GM18868 (cell line): ENCODE results near the gene ST13.
A peak's percentile ranks its signal among the peaks of the same experiment; 100 is the strongest.
"Not testable (repeated sequence)": the region's sequence is repeated elsewhere in the genome, so short reads cannot be mapped to it uniquely, and the experiment has no call there.

Experiments
- ATAC-seq: cut with Tn5 transposase; IDR thresholded peaks from one replicate; pipeline ENCODE4 v1.9.1; 2021; ENCODE audit warnings: mild to moderate bottlenecking, moderate library complexity; ENCODE audit not compliant: unreplicated experiment

Gene ST13

DNA sequence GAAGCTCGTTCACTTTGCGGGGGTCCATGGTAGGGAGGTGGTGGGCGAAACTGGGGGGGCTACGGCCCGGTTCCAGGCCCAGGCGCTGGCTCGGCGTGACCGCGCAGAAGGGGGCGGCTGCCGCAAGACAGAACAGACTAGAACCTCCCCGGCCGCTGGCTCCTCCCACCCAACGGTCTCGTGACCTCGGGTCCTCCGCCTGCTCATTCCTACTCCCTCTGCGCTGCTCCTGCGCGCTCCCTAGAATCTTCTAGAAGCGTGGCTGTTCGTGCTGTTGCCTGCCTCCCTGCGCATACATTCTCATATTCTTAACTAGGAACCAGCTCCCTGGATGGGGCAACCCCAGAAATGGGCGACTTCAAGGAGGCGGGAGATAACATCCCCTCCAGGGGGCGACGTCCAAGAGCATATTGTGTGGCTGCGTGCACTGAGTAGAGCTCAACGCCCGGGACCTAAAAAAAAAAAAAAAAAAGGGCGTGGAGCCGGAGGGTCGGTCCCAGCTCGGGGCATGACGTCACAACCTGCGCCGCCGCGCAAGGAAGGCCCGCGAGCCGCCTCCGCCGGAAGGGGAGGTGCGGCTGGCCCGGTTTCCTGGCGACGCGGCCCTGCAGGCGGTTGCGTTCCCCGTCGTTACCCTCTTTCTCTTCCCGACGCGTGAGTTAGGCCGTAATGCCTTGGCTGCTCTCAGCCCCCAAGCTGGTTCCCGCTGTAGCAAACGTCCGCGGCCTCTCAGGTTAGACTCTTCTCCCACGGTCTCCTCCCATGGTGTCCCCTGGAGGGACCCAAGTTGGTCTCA lies at the start of gene ST13, which contains the start of gene XPNPEP3:
ST13 (minus strand) TSS at position 127 of the 796 bp plus-strand sequence; CDS start at position 28, 99 bp downstream.
XPNPEP3 (plus strand) TSS at position 636 of the 796 bp plus-strand sequence; CDS start at position 670, 34 bp downstream.
- ATAC-seq = peak; percentile 87

DNA sequence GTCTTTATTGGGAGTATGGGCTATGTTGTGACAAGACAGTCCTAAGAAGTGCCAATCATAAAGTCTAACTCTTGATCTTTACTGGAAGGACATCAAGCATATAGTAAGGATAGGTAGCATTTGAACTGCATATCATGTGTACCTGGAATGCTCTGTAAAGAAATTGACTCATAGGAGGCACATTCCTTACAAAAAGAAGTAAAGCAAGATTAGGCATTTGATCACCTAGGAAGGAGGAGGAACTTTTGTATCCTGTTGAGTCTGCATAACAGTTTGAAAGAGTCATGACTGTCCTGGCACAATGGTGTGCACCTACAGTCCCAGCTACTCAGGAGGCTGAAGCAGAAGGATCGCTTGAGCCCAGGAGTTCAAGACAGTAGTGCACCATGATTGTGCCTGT lies 47.7 kb upstream of the ST13 start:
- ATAC-seq = no peak

DNA sequence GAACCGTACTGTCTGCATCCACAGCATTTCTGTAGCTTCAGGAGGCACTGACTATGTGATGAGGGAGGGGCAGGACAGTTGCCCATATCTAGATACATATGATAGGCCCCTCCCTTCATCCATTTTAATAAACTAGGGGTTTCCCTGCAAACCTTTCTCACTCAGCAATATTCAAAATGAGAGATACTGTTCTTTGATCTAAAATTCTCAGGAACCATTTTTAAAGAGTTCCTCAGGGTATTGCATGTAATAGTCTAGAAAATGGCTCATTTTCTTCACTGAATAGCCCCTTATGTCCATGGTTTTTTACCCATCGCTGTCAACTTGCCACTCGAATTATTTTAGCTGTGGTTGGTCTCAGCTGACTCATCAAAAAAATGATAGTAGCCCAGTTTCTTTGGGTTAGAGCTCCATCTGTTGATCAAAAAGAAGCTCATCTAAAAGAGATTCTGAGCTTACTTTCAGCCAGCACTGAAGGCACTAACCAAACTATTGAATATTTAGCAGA lies 42.5 kb upstream of the ST13 start:
- ATAC-seq = no peak

DNA sequence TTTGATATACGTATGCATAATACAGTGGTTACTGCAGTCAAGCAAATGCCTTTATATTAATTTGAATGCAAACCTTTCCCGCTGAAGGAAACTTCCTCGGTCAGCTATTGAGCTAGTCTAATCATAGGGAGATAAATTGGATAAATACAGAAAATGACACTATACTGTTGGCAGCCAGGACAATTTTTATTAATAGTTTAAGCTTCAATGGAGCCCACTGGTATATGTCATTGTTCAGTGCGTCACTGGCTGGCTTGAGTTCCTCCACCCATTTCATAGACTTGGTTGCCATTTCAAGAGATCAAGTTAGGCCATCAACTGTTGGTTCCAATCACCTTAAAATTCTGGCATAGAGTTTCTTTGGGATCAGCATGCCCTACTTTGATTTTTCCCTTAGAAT lies 38.0 kb upstream of the ST13 start:
- ATAC-seq = no peak

DNA sequence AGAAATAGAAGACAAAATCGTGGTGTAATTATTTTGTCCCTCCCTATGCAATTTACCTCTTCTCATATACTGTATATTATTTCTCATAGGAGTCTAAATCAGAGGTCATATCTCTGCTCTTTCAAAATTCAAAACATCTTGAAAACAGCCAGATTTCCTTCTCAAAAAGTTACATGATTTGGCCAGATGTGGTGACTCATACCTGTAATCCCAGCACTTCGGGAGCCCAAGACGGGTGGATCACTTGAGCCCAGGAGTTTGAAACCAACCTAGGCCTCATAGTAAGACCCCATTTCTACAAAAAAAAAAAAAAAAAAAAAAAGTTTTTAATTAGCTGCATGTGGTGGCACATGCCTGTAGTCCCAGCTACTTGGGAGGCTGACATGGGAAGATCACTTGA lies 34.4 kb upstream of the ST13 start:
- ATAC-seq = no peak

DNA sequence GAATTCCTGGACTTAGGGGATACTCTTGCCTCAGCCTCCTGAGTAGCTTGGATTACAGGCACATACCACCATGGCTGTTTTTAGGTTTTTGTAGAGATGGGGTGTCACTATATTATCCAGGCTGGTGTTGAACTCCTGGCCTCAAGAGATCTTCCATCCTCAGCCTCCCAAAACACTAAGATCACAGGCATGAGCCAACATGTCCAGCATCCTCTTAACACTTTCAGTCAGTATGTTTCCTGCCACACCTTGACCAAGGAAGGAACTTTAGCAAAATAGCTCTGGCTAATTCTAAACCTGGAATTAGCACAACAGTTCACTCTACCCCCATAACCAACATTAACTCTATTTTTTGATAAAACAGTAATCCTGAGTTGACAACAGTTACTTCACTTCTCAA lies 32.7 kb upstream of the ST13 start:
- ATAC-seq = no peak

DNA sequence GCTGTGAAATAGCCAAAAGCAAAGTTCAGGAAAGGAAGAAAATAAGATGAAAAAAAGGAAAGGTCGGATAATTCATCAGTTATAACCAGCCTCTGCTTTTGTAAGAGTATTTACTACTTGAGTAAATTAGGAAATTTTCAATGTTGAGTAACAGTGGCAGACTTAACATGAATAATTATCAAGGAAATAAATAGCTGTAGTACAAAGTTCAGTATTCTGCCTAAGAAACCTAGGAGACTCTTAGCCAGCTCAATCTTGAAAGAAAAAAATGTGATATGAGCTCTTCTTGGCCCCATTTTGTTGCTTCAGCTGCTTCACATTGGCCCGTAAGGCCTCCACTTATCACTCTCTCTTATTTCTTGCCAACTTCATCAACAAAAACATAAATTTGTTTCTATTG lies 22.5 kb upstream of the ST13 start:
- no peak for ATAC-seq

DNA sequence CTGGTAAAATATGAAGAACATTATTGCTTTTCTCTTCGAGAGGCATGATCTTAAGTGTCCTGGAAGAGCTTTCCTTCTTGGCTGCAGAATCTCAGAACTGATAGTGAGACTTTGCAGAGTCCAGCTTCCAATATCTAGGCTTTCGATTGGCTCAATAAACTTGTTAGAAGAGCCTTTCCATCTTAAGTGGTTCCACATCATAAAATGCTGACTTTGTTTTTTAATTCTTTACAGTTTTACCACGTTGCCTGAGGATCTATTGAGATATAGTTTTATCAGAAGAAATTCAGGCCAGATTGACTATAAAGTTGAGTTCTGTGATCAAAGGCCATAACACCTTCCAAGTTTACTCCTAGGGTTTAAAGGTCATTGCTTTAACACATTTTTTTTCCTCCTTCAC lies 21.0 kb upstream of the ST13 start:
- no peak for ATAC-seq

DNA sequence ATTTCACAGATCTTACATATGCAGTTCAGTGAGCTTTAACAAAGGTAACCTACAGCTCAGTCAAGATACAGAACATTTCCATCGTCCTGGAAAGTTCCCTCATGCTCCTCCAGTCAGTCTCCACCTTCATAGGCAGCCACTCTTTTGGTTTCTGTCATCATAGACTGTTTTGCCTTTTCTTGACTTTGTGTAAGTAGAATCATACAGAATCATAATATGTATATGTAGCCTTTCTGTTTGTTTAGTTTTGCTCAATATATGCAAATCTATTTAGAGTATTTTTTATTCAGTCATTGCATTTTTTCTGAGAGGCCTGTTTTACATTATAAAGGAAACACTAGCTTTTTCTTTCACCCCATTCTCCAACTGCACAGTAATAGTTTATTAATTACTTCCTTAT lies 20.5 kb upstream of the ST13 start:
- ATAC-seq = no peak

DNA sequence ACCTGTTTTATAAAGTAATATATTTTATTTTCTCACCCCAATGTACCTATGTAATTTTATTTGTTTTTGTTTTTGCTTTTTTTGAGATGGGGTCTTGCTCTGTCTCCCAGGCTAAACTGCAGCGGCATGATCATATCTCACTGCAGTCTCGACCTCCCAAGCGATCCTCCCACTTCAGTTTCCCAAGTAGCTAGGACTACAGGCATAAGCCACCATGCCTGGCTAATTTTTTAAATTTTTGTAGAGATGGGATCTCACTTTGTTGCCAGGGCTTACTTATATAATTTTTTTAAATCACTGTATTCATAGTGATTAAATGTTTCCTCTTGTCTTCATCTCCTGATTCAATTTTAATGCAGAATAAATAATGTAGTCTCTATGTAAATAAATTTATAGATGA lies 18.7 kb upstream of the ST13 start:
- ATAC-seq = no peak

DNA sequence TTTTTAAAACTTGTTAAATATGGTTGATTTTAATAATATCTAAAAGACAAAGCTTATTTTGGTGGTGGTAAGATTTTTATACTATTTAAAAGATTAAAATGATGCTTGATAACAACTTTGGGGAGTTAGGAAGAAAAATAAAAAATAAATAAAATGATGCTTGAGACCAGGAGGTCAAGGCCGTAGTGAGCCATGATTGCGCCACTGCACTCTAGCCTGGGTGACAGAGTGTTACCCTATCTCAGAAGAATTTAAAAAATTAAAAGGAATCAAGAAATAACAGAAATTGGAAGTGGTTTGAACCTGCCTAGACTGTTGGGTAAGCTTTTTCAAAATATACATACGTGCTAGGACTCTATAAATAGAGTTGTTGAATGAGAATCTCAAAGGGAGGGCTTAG lies 17.6 kb upstream of the ST13 start:
- no peak for ATAC-seq

DNA sequence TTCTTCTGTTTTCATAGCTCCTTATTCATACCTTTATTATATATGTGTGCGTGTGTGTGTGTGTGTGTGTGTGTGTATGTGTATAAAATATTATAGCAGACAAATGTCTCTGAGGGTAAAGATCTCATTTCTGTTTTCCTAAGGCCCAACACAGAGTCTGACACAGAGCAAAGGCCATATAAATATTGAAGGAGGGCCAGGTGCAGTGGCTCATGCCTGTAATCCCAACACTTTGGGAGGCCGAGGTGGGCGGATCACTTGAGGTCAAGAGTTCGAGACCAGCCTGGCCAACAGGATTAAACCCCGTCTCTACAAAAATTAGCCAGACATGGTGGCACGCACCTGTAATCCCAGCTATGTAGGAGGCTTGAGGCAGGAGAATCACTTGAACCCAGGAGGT lies 11.9 kb upstream of the ST13 start:
- not testable (repeated sequence) for ATAC-seq

DNA sequence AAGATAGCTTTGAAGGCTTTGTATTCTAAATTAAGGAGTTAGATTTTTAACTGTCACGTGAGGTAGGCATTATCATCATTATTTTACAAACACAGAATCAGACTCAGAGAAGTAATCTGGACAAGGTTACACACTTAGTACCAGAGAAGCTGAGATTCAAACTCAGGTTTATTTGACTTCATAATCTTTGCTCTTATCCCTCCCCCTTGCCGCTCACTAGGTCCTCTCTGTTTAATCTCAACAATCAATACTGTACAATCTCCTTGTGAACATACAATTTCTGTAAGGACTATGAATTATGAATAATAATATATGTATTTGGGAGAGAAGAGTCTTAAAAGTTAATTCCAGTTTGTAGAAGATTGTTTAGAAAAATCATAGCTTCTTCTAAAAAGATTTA lies 10.7 kb upstream of the ST13 start:
- ATAC-seq = no peak

DNA sequence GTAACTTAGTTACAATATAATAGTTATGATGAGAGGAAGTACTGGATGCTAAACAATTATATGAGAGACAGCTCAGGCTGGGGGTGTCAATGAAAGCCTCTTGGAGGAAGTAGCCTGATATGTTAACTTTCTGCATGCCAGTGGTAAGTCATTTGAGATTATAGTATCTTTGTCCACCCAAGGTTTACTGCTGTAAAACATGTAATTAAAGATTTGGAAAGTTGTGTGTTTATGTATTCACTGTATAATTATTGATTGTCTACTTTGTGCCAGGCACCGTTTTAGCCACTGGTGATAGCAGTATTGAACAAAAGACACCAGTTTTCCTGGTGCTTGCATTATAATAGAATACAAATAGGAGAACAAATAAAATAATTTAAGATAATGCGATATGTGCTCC lies 6.1 kb upstream of the ST13 start:
- ATAC-seq = no peak

DNA sequence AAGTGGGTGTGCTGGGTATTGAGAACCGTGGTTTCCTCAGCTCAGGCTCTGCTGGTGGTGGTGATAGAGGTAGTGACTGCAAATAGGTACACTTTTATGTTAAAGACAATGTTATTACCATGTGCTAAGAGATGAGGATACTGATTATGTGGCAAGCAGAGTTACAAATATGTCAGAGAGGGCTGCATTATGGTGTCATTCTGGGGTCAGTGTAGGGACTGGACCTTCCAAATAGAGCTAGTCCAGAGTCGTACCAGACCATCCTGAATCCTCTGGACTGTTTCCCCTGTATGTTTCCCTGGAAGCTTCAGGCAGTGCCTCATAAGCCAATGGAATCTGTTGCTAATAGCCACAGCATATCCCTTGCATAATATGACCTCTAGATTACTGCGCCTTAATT lies 5.6 kb upstream of the ST13 start, which contains the start of gene DNAJB7:
DNAJB7 (minus strand) TSS at position 101 of the 400 bp plus-strand sequence. CDS start 119 bp downstream, outside the sequence.
- no peak for ATAC-seq

DNA sequence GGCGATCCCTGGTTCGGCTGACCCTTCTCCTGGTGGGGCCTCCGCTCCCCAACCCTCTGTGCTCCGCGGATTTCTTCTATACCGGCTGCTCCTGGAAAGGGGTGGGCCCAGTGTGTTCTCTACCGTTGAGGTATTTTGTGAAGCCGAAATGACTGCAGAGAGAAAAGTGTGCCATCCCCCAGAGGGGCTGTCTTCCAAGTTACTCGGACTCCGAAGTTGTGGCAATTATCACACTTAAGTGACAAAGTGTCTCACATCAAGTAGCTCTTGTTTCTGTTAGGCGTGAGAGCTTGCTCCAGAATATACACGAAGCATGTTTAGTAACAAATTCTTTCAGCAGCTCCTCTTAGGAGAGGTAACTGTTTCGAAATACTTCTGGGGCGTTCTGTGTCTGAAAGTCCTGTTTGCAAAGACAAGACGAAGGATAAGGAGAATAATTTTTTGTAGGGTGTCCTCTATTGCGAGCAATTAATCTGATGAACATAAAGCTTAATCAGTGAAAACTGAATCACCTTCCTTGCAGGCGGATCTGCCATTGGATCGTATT lies 943 bp upstream of the ST13 start:
- ATAC-seq = no peak

DNA sequence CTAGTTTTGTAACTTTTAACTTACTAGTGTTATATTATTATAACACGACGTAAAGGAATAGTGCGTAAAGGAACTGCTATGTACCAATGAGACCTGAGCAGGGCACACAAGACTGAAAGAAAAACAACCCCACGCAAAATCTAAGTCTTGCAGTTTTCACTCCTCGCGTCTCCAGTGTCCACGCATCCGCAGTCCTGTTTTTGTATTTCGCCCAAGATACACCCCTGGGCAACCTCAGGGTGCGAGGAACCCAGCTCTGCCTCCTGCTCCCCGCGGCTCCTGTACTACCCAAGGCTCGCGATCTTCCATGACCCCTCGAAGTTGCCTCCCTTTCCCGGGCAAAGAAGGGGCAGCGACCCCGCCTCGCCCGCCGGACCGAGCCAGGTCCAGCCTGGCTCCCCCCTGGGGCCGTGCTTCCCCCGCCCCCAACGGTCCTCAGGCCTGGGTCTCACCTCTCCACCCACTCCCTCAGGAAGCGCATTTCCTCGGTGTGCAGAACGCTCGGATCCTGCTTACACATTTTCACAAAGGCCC lies 393 bp downstream of the ST13 start:
- ATAC-seq = peak; percentile 13

DNA sequence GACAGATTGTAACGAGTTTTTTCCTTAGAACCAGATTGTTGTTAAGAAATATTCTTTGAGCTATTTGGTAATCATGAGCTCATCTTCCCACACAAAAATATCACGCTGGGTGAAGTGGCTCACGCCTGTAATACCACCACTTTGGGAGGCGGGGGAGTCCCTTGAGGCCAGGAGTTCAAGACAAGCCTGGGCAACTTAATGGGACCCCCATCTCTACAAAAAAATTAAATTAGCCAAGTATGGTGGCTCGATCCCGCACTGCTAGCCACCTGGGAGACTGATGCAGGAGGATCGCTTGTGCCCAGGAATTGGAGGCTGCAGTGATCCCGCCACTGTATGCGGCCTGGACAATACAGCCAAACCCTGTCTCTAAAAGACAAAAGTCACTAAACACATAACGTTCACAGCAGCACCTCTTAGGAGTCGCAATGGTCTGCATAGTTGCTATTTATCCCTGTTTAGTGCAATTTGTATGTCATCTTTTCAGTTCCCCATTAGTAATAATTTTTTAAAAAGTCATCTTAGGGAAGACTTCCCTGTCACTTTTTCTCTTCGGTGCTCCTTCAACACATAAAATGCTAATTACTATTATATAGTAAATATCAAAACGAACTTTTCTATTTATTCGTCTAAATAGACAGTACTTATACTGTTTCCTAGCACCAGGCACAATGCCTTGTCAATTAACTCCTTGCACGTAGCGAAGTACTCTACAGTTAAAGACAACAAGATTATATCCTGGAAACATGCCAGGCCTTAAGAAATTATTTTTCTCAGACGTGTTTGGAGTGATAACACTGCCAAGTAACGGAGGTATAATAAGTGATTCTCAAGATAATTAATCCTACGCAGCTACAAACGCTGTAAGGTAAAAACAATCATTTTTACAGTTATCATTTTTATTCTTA lies 1.1 kb downstream of the ST13 start:
- no peak for ATAC-seq

DNA sequence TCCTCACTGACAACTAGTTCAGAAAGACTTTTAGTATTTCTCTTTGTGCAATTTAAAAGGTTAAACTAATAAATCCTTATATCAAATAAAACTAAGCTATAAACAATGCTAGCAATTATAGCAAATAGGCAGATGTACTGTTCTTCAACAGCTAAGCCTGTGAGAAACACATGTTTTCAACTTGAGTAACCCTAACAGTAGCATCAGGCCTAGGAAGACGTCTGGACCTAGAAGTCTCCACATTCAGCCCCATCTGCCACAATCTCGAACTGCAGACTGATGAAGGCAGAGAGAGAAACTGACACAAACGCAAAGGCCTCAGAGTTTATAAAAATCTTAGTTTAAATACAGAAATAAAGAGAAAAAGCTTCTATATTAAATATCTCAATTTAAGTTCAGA lies 2.5 kb downstream of the ST13 start:
- ATAC-seq = no peak

DNA sequence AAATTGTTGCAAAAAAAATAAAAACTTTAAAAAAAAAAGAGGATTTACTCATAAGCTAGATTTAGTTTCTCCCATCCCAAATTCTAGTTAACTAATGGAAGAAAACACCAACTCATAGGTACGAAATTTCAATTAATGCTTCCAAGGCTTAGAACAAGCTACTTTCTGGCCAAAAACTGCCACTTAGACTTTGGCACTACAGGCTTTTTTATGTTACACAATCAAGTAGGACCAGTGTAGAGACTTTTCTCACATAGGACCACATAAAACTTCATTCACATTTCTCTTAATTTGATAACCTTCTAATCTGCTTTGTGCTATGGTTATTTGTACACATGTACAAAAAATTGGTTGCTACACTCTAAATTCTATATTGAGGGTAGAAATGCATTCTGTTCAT lies 3.1 kb downstream of the ST13 start:
- ATAC-seq = no peak

DNA sequence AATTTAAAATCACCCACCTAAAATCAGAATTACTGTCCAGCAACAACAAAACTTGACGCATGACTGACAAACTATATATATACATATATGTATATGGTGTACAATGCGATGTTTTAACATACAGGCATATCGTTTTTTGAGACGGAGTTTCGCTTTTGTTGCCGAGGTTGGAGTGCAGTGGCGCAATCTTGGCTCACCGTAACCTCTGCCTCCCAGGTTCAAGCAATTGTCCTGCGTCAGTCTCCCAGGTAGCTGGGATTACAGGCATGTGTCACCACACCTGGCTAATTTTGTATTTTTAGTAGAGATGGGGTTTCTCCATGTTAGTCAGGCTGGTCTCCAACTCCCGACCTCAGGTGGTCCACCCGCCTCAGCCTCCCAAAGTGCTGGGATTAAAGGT lies 10.6 kb downstream of the ST13 start:
- ATAC-seq = not testable (repeated sequence)
